SK-N-SH treated with all-trans-retinoic acid at 6 μM for 48 hours (cell line): Measurements from ENCODE around the gene ARHGAP15.

Source experiments
- ATAC-seq: fragments of 200-7000 bp; cut with Tn5 transposase; 3 replicates; pipeline ENCODE4 v1.9.1; 2020; ENCODE audit warnings: mild to moderate bottlenecking, moderate library complexity
- ARNTL ChIP-seq: fragments of 450-650 bp; formaldehyde crosslinking; IDR thresholded peaks from 2 replicates; pipeline ENCODE4 v1.5.0; 2020; ENCODE audit warnings: low read depth, mild to moderate bottlenecking, moderate library complexity, borderline replicate concordance
- BACH2 ChIP-seq: fragments of 250-450 bp; sonication (Bioruptor Pico); IDR thresholded peaks from 2 replicates; pipeline ENCODE4 v1.9.0; 2021; ENCODE audit warnings: mild to moderate bottlenecking, borderline replicate concordance
- CSDC2 ChIP-seq: fragments of 250-450 bp; sonication (Bioruptor Pico); IDR thresholded peaks from 2 replicates; pipeline ENCODE4 v1.5.0; 2020; ENCODE audit warnings: mild to moderate bottlenecking, moderate library complexity
- ESRRG ChIP-seq: fragments of 250-450 bp; sonication (Bioruptor Pico); IDR thresholded peaks from 2 replicates; pipeline ENCODE4 v1.6.1; 2021; ENCODE audit warnings: mild to moderate bottlenecking
- GLIS3 ChIP-seq: fragments of 250-450 bp; sonication (Bioruptor Pico); IDR thresholded peaks from 2 replicates; pipeline ENCODE4 v1.5.0; 2020; ENCODE audit warnings: mild to moderate bottlenecking, moderate library complexity
- ISL1 ChIP-seq: fragments of 250-450 bp; sonication (Bioruptor Pico); IDR thresholded peaks from 2 replicates; pipeline ENCODE4 v2.1.2; 2022; ENCODE audit warnings: mild to moderate bottlenecking, moderate library complexity
- POU6F1 ChIP-seq: fragments of 250-450 bp; sonication (Bioruptor Pico); IDR thresholded peaks from 2 replicates; pipeline ENCODE4 v1.8.0; 2021; ENCODE audit warnings: low read depth, mild to moderate bottlenecking, moderate library complexity, borderline replicate concordance
- RARB ChIP-seq: fragments of 250-450 bp; sonication (Bioruptor Pico); IDR thresholded peaks from 2 replicates; pipeline ENCODE4 v1.8.0; 2021; ENCODE audit warnings: mild to moderate bottlenecking, moderate library complexity
- TCF4 ChIP-seq: fragments of 250-450 bp; sonication (Bioruptor Pico); IDR thresholded peaks from 2 replicates; pipeline ENCODE4 v1.8.0; 2021; ENCODE audit warnings: mild to moderate bottlenecking, moderate library complexity, borderline replicate concordance
- TOX ChIP-seq: fragments of 250-450 bp; sonication (Bioruptor Pico); IDR thresholded peaks from 2 replicates; pipeline ENCODE4 v1.8.0; 2021; ENCODE audit warnings: mild to moderate bottlenecking, moderate library complexity, borderline replicate concordance
- ZC3H10 ChIP-seq: fragments of 250-450 bp; sonication (Bioruptor Pico); IDR thresholded peaks from 2 replicates; pipeline ENCODE4 v1.5.1; 2021; ENCODE audit warnings: mild to moderate bottlenecking, moderate library complexity
- ZFP3 ChIP-seq: fragments of 250-450 bp; sonication (Bioruptor Pico); IDR thresholded peaks from 2 replicates; pipeline ENCODE4 v1.5.0; 2020; ENCODE audit warnings: mild to moderate bottlenecking, moderate library complexity
- ZFP30 ChIP-seq: fragments of 450-650 bp; formaldehyde crosslinking; IDR thresholded peaks from 2 replicates; pipeline ENCODE4 v1.5.0; 2022; ENCODE audit warnings: mild to moderate bottlenecking, moderate library complexity
- ZNF565 ChIP-seq: fragments of 450-650 bp; formaldehyde crosslinking; conservative IDR thresholded peaks from 2 replicates; pipeline ENCODE4 v1.5.0; 2020; ENCODE audit warnings: low read depth, mild to moderate bottlenecking, moderate library complexity
- ZNF70 ChIP-seq: fragments of 450-650 bp; formaldehyde crosslinking; IDR thresholded peaks from 2 replicates; pipeline ENCODE4 v1.5.0; 2020; ENCODE audit warnings: mild to moderate bottlenecking, moderate library complexity
- ZNF8 ChIP-seq: fragments of 450-650 bp; formaldehyde crosslinking; IDR thresholded peaks from 2 replicates; pipeline ENCODE4 v1.5.0; 2020; ENCODE audit warnings: mild to moderate bottlenecking, moderate library complexity
- TF ChIP-seq, protein P1 (sequence below): fragments of 250-450 bp; sonication (Bioruptor Pico); IDR thresholded peaks from 2 replicates; pipeline ENCODE4 v1.5.0; 2020; ENCODE audit warnings: mild to moderate bottlenecking, moderate library complexity
- TF ChIP-seq, protein P2 (sequence below): fragments of 250-450 bp; sonication (Bioruptor Pico); IDR thresholded peaks from 2 replicates; pipeline ENCODE4 v1.5.1; 2020; ENCODE audit warnings: low read depth, mild to moderate bottlenecking, moderate library complexity
- TF ChIP-seq, protein P3 (sequence below): fragments of 250-450 bp; sonication (Bioruptor Pico); IDR thresholded peaks from 2 replicates; pipeline ENCODE4 v1.8.0; 2020; ENCODE audit warnings: mild to moderate bottlenecking, moderate library complexity, borderline replicate concordance

Gene ARHGAP15

DNA sequence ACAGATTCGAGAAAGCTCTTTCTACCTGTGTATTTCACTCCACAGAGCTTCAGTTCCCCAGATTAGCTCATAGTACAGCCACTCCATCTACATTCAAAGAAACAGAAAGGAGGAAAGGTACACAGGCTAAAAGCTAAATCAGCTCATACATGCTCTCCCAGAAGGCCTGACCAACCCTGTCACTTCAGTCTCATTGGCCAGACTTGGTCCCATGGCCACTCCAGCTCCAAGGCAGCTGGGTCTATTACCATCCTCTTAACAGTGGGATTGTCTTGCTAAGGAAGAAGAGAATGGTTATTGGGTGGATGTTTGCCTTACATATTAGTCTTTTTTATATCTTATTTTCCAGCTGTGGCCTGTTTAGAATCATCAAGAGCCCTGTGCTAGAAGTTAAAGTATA lies 572.6 kb downstream of the ARHGAP15 start (continued):
- no peak for TF ChIP-seq POU6F1

DNA sequence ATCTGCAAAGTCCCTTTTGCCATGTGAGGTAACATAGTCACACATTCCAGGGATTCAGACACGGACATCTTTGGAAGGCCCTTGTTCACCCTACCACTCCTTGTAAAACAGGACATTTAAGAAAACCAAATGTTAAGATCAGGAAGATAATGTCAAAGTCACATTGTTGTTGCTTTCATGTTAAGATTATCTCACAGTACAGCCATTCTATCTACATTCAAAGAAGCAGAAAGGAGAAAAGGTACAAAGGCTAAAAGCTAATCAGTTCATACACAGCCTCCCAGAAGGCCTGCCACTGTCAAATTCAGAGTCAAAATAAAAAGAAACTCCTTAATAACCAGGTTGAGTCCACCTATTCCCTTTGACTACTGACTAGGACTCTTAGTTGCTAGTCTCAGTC lies 573.7 kb downstream of the ARHGAP15 start:
- no peak for TF ChIP-seq GLIS3
- no peak for TF ChIP-seq ZC3H10 (CRISPR knock-in tag)
- no peak for TF ChIP-seq ZFP30 (CRISPR knock-in tag)
- TF ChIP-seq, protein P1, sequence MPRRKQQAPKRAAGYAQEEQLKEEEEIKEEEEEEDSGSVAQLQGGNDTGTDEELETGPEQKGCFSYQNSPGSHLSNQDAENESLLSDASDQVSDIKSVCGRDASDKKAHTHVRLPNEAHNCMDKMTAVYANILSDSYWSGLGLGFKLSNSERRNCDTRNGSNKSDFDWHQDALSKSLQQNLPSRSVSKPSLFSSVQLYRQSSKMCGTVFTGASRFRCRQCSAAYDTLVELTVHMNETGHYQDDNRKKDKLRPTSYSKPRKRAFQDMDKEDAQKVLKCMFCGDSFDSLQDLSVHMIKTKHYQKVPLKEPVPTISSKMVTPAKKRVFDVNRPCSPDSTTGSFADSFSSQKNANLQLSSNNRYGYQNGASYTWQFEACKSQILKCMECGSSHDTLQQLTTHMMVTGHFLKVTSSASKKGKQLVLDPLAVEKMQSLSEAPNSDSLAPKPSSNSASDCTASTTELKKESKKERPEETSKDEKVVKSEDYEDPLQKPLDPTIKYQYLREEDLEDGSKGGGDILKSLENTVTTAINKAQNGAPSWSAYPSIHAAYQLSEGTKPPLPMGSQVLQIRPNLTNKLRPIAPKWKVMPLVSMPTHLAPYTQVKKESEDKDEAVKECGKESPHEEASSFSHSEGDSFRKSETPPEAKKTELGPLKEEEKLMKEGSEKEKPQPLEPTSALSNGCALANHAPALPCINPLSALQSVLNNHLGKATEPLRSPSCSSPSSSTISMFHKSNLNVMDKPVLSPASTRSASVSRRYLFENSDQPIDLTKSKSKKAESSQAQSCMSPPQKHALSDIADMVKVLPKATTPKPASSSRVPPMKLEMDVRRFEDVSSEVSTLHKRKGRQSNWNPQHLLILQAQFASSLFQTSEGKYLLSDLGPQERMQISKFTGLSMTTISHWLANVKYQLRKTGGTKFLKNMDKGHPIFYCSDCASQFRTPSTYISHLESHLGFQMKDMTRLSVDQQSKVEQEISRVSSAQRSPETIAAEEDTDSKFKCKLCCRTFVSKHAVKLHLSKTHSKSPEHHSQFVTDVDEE, result no peak
- TF ChIP-seq RARB, result no peak
- no peak for TF ChIP-seq ISL1 (CRISPR knock-in tag)
- TF ChIP-seq, protein P2, sequence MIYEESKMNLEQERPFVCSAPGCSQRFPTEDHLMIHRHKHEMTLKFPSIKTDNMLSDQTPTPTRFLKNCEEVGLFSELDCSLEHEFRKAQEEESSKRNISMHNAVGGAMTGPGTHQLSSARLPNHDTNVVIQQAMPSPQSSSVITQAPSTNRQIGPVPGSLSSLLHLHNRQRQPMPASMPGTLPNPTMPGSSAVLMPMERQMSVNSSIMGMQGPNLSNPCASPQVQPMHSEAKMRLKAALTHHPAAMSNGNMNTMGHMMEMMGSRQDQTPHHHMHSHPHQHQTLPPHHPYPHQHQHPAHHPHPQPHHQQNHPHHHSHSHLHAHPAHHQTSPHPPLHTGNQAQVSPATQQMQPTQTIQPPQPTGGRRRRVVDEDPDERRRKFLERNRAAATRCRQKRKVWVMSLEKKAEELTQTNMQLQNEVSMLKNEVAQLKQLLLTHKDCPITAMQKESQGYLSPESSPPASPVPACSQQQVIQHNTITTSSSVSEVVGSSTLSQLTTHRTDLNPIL (CRISPR knock-in tag), result no peak
- no peak for TF ChIP-seq ZNF70
- no peak for TF ChIP-seq TCF4 (CRISPR knock-in tag)
- no peak for TF ChIP-seq CSDC2 (CRISPR knock-in tag)
- TF ChIP-seq ARNTL, result no peak
- no peak for TF ChIP-seq ZFP3
- TF ChIP-seq, protein P3, sequence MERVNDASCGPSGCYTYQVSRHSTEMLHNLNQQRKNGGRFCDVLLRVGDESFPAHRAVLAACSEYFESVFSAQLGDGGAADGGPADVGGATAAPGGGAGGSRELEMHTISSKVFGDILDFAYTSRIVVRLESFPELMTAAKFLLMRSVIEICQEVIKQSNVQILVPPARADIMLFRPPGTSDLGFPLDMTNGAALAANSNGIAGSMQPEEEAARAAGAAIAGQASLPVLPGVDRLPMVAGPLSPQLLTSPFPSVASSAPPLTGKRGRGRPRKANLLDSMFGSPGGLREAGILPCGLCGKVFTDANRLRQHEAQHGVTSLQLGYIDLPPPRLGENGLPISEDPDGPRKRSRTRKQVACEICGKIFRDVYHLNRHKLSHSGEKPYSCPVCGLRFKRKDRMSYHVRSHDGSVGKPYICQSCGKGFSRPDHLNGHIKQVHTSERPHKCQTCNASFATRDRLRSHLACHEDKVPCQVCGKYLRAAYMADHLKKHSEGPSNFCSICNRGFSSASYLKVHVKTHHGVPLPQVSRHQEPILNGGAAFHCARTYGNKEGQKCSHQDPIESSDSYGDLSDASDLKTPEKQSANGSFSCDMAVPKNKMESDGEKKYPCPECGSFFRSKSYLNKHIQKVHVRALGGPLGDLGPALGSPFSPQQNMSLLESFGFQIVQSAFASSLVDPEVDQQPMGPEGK (CRISPR knock-in tag), result no peak
- no peak for TF ChIP-seq ESRRG (CRISPR knock-in tag)
- no peak for ATAC-seq

- ATAC-seq, result no peak
- TF ChIP-seq TCF4 (CRISPR knock-in tag) (no peak), POU6F1 (no peak), ESRRG (CRISPR knock-in tag) (no peak), GLIS3 (no peak), TOX (CRISPR knock-in tag) (no peak), CSDC2 (CRISPR knock-in tag) (no peak), ZNF565 (CRISPR knock-in tag) (no peak), BACH2 (CRISPR knock-in tag) (no peak), ZFP30 (CRISPR knock-in tag) (no peak), ARNTL (no peak), ZC3H10 (CRISPR knock-in tag) (no peak), RARB (no peak), ZNF8 (no peak), ISL1 (CRISPR knock-in tag) (no peak), ZFP3 (no peak)
- TF ChIP-seq, protein P3 (CRISPR knock-in tag), result no peak
- TF ChIP-seq, protein P1, result no peak
Measured at GRCh38 chr2:143704451-143705106, 575.4 kb downstream of the ARHGAP15 start.
